Measurements from ENCODE around the gene PRPH.

DNA sequence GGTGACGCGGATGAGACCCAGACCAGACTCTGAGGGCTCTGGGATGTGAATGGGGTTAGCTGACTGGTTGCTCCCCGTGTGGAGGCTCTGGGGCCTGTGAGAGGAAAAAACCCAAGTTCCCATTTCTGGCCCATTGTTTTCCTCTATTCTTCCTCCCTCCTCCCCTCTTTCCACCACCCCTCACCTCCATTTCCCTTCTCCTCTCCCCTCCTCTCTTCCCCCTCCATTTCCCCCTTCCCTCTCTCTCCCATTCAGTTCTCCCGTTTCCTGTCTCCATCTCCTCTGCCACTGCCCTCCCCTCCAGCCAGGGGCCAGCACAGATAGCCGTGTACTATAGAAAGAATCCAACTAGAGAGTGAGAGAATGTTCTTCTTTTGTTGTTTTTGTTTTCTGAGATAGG, 12.6 kb upstream of the PRPH start:
- no peak for TF ChIP-seq ZC3H10 (CRISPR knock-in tag; IDR thresholded peaks at IDR 0.05)
- no peak for TF ChIP-seq ARNTL (CRISPR knock-in tag; IDR thresholded peaks at IDR 0.05; ENCODE audit: borderline replicate concordance, low read depth)
- TF ChIP-seq OSR1 (CRISPR knock-in tag; IDR thresholded peaks at IDR 0.05): no peak
- TF ChIP-seq TOX (CRISPR knock-in tag; IDR thresholded peaks at IDR 0.05; ENCODE audit: borderline replicate concordance): no peak
- TF ChIP-seq, protein P1, sequence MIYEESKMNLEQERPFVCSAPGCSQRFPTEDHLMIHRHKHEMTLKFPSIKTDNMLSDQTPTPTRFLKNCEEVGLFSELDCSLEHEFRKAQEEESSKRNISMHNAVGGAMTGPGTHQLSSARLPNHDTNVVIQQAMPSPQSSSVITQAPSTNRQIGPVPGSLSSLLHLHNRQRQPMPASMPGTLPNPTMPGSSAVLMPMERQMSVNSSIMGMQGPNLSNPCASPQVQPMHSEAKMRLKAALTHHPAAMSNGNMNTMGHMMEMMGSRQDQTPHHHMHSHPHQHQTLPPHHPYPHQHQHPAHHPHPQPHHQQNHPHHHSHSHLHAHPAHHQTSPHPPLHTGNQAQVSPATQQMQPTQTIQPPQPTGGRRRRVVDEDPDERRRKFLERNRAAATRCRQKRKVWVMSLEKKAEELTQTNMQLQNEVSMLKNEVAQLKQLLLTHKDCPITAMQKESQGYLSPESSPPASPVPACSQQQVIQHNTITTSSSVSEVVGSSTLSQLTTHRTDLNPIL (CRISPR knock-in tag; IDR thresholded peaks at IDR 0.05; ENCODE audit: low read depth): no peak
- TF ChIP-seq, protein P2, sequence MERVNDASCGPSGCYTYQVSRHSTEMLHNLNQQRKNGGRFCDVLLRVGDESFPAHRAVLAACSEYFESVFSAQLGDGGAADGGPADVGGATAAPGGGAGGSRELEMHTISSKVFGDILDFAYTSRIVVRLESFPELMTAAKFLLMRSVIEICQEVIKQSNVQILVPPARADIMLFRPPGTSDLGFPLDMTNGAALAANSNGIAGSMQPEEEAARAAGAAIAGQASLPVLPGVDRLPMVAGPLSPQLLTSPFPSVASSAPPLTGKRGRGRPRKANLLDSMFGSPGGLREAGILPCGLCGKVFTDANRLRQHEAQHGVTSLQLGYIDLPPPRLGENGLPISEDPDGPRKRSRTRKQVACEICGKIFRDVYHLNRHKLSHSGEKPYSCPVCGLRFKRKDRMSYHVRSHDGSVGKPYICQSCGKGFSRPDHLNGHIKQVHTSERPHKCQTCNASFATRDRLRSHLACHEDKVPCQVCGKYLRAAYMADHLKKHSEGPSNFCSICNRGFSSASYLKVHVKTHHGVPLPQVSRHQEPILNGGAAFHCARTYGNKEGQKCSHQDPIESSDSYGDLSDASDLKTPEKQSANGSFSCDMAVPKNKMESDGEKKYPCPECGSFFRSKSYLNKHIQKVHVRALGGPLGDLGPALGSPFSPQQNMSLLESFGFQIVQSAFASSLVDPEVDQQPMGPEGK (CRISPR knock-in tag; IDR thresholded peaks at IDR 0.05; ENCODE audit: borderline replicate concordance): no peak
- no peak for TF ChIP-seq ZFP30 (CRISPR knock-in tag; IDR thresholded peaks at IDR 0.05)
- TF ChIP-seq ZFP3 (CRISPR knock-in tag; IDR thresholded peaks at IDR 0.05): no peak
- no peak for TF ChIP-seq PPARA (CRISPR knock-in tag; IDR thresholded peaks at IDR 0.05; ENCODE audit: borderline replicate concordance)
